ENCODE data around the gene RPL14.

Gene RPL14

GRCh38 chr3:40463579-40463978 lies 6.4 kb downstream of the RPL14 start:
- DNase-seq = no peak

GRCh38 chr3:40464339-40465110 lies 7.4 kb downstream of the RPL14 start:
- peak; percentile 38 for DNase-seq

- DNase-seq = no peak
Measured at GRCh38 chr3:40465111-40465407, 7.9 kb downstream of the RPL14 start.

GRCh38 chr3:40465456-40465855 lies 8.3 kb downstream of the RPL14 start:
- DNase-seq = no peak

- no peak for DNase-seq
Measured at GRCh38 chr3:40468018-40468417, 10.9 kb downstream of the RPL14 start.

GRCh38 chr3:40470701-40471100 lies 13.6 kb downstream of the RPL14 start:
- peak; percentile 94 for DNase-seq

GRCh38 chr3:40476478-40477470 lies 19.6 kb downstream of the RPL14 start, which contains the start of gene ZNF619:
TSS of gene ZNF619 (plus strand) at chr3:40477122. CDS start at chr3:40477980, 858 bp downstream.
- peak; percentile 71 for DNase-seq

GRCh38 chr3:40477666-40478065 lies 20.5 kb downstream of the RPL14 start:
- peak; percentile 44 for DNase-seq

GRCh38 chr3:40487172-40487571 lies 30.0 kb downstream of the RPL14 start:
- DNase-seq = no peak

GRCh38 chr3:40490916-40491315 lies 33.8 kb downstream of the RPL14 start:
- DNase-seq = no peak

GRCh38 chr3:40494698-40495097 lies 37.6 kb downstream of the RPL14 start:
- no peak for DNase-seq

GRCh38 chr3:40497288-40497687 lies 40.1 kb downstream of the RPL14 start:
- DNase-seq = no peak

- DNase-seq = no peak
Measured at GRCh38 chr3:40499952-40500351, 42.8 kb downstream of the RPL14 start.

- peak; percentile 98 for DNase-seq
Measured at GRCh38 chr3:40502034-40502433, 44.9 kb downstream of the RPL14 start.

- peak; percentile 14 for DNase-seq
Measured at GRCh38 chr3:40504636-40505430, 47.7 kb downstream of the RPL14 start.

- peak; percentile 88 for DNase-seq
Measured at GRCh38 chr3:40505599-40506462, 48.7 kb downstream of the RPL14 start, which contains the start of gene ZNF620. TSS of gene ZNF620 (plus strand) at chr3:40506039. CDS start at chr3:40506353, 314 bp downstream.

GRCh38 chr3:40511031-40511718 lies 54.0 kb downstream of the RPL14 start:
- no peak for DNase-seq

GRCh38 chr3:40516201-40516600 lies 59.1 kb downstream of the RPL14 start:
- DNase-seq = no peak

GRCh38 chr3:40518067-40518466 lies 60.9 kb downstream of the RPL14 start:
- no peak for DNase-seq
